Stimulated activated CD4-positive, alpha-beta T cell treated with anti-CD3 and anti-CD28 coated beads, Interleukin-1b, Interleukin-23, amount 100 ng/mL, for 1 hour (primary cell): ENCODE measurements around the gene EXOSC7.
"Not testable (repeated sequence)": the region's sequence is repeated elsewhere in the genome, so short reads cannot be mapped to it uniquely, and the experiment has no call there.

Experiments
- DNase-seq, 2 donors: peaks; one replicate each; pipeline ENCODE4 v3.0.0-alpha.2; 2020; ENCODE audit warnings: low read depth in 2 of 2

Gene EXOSC7

DNA sequence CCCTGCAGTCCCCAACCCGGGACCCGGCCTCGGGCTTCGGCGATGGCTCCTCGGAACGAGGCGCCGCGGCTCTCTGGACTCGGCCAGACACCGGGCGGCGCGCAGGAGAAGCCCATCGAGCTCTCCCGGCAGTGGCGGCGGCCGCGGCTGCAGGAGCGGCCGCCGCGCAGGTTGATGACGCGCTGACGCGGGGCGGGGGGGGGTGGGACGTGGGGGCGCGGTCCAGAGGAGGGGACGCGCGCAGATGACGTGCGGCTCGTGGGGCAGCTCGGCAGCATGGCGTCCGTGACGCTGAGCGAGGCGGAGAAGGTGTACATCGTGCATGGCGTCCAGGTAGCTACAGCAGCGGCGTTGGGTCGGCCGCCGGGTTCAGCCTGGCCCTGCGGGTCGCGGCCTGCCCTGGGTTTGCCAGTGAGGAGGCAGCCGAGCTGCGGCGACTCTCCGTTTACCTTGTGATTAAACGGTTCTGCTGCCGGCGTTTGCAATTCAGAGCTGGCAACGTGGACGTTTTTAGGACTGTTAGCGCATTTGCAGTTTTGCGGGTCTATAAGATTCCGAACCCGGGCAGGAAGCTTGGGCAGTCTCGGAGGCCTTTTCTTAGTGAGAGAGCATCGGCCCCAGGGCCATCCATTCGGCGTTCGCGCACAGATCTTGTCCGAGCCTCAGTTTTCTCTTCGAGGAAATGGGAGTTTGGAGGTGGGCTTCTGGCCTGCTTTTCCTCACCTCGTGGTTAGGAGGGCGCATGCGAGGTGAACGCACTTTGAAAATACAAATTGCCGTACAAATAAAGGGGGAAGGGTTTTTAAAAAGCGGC is at the start of gene EXOSC7, which contains the start of gene ZDHHC3:
Gene EXOSC7, plus strand, starts transcription at position 243 of the 814 bp plus-strand sequence. Its CDS starts 34 bp downstream, at position 277.
Gene ZDHHC3, minus strand, starts transcription at position 173 of the 814 bp plus-strand sequence. CDS start 16,738 bp downstream, outside the sequence.
- DNase-seq = peak; percentile 70 to 75

GRCh38 chr3:44926921-44927320 is 49.1 kb upstream of the EXOSC7 start:
- no peak for DNase-seq

- no peak for DNase-seq
Measured at GRCh38 chr3:44927371-44927770, 48.7 kb upstream of the EXOSC7 start.

DNA sequence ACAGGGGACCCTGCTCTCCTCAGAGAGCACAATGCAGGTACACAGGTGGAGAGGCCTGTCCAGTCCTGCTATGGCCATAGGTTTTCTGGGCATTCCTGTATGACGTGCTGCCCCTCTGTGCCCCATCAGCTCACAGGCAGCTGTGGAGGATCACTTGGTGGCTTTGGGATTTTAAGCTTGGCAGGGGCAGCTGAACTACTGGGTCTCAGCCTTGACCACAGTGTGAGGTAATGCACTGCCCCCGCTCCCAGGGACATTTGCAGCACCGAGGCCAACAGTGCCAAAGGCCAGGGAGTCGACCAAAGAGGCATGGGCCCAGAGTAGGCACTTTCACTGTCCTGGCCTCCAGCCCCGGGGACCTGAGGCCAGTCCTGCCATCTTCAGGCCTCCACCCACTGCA is 46.3 kb upstream of the EXOSC7 start:
- no peak for DNase-seq

DNA sequence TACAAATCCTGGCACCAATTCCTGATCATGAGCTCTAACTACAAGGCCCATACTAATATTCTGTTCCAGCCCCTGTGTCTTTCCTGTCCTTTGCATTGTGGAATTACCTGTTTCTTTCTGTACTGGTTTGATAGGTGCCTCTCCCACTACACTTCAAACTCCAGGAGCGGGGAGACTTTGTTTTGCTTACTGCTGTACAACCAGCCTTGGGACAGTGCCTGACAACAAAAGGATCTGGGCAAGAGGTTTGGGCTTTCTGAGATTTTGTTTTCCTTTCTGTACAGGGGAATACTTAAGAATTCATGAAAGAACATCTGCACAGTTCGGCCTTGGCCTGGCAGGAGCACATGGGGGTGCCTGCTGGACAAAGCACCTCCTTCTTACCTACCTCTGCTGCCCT is 45.1 kb upstream of the EXOSC7 start:
- no peak for DNase-seq

GRCh38 chr3:44931791-44932190 is 44.3 kb upstream of the EXOSC7 start:
- no peak for DNase-seq

DNA sequence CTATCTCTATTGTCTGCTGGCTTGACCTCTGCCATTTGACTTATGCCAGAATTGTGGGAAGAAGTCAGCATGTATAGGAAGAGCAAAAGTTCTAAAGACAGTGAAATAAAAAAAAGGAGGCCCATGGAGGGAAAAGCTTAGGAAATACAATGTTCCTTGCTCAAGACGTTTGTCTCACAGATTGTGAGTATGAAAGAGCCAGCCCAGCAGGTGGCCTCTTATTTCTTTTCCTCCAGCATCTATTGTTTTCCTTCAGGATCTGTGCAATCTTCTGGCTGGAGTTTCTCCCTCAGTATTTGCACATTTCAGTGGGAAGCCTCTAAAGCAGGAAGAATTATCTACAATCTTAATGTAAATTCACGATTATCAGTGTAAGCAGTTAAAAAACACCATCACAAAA is 43.8 kb upstream of the EXOSC7 start:
- no peak for DNase-seq

GRCh38 chr3:44932986-44933944 is 42.8 kb upstream of the EXOSC7 start:
- no peak for DNase-seq

DNA sequence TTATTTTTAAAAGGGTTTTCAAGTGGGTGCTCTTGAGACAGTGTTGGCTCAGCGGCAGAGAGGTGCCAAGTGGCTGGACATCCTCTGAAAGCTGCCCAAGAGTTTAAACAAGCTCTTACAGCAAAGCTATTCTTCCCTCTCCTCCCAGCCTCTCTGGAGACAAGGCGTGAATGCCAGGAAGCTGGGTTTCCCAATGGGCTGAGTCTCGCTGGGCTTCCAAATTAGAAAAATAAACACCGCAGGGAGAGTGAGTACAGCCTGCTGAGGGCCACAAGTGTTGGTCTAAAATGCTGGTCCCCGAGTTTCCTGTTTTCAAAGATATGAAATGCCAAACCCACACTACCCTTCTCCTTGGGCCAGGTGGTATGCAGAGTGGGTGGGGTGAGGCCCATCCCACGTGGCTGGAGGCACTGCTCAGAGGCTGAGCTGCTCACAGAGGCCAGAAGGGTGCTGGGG is 36.4 kb upstream of the EXOSC7 start:
- DNase-seq = no peak

DNA sequence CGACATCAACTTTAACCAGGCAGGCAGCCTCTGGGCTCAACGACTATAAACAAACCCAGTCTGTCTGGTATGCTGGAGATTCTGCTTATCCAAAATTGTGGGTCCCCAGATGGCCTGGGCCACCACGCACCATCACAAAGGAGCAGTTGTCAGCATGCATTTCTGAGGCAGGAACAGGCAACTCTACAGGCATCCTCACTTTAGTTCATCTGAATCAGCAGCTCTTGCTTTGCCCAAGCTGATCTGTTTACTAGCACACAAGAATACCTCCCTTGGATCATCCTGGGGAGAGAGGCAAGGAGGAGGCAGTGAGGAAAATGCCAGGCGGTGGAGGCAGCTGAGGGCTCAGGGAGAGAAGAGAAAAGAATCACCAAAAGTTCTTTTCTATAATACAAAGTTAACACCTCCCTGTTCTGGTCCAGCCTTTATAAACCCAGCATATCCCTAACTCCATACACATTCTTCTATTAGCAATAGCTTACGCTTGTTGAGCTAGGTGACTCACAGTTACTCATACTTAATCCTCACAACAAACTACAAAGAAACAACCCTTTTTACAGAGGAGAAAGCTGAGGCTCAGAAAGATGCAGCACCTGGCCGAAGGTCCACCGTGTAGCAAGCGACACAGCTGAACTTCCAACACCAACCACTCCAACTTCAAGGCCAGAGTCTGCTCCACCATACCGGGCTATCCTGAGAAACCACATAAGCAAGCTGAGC is 33.7 kb upstream of the EXOSC7 start:
- no peak for DNase-seq

DNA sequence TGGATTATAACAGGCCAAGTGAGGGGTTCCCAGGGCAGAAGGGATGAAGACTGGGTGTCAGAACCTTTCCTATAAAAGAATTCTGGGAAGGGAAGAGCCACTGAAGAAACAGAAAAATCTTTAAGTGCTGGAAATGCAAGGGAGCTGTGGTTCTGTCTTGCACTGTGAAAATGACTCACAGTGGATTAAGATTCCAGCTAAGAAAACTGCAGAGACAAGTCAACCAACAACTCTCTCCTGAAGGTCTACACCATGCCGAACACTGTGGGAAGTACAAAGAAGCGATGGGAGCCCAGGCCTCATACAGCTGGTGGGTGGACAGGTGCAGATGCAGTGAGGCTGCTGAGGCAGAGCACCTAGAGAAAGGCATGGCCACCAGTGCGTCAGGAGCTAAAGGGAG is 27.8 kb upstream of the EXOSC7 start:
- no peak for DNase-seq

- DNase-seq = not testable (repeated sequence)
Measured at GRCh38 chr3:44949770-44950169, 26.3 kb upstream of the EXOSC7 start.

GRCh38 chr3:44950275-44950734 is 25.7 kb upstream of the EXOSC7 start:
- DNase-seq = no peak

- DNase-seq = no peak
Measured at GRCh38 chr3:44952689-44953088, 23.4 kb upstream of the EXOSC7 start.

DNA sequence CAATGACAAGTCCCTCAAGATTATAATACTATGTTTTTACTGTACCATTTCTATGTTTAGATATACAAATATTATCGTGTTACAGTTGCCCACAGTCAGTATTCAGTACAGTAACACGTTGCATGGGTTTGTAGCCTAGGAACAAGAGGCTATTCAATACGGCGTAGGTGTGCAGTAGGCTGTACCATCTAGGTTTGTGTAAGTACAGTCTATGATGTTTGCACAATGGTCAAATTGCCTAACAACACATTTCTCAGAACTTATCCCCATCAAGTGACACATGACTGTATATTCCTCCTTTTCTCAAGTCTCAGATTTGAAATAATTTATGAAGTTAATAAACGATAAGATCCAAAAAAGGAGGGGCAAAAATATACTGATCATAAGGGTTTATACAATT is 21.7 kb upstream of the EXOSC7 start:
- DNase-seq = no peak

DNA sequence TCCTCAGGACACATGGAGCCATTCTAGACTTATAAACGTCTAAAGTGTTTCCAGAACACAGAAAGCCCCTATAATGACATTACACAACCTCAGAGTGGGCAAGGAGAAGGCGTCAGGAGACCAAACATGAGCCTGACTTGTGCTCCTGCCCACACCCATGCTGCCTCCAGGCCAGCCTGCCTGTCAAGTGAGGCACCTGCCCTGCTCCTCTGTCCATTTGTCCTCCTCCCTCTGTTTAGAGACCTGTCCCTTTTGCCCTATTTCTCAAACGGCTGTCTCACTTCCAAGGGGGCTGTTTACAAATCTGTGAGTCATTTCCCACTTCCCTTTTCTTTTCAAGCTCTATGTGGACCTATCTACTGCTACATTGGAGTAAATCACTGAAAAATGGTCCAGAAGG is 21.1 kb upstream of the EXOSC7 start:
- no peak for DNase-seq

- DNase-seq = no peak
Measured at GRCh38 chr3:44955917-44956316, 20.1 kb upstream of the EXOSC7 start.

- DNase-seq = no peak
Measured at GRCh38 chr3:44957986-44958385, 18.1 kb upstream of the EXOSC7 start.

DNA sequence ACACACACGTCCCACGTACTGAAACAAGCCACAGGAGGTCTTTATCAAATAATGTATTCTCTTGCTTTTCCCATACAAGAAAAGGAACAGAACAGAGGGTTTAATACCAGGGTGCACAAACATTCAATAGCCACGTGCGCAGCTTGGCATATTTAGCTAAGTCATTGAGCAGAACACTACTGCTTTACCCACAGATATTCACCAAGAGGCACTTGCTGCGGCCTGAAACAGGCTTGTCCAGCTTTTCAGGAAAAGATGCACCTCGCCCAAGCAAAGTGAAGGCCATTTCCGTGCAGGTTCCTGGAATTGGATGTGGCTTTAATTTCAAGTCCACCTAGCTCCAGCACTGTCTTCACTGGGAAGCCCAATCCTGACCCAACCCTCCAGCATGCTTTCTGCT is 17.7 kb upstream of the EXOSC7 start:
- no peak for DNase-seq

DNA sequence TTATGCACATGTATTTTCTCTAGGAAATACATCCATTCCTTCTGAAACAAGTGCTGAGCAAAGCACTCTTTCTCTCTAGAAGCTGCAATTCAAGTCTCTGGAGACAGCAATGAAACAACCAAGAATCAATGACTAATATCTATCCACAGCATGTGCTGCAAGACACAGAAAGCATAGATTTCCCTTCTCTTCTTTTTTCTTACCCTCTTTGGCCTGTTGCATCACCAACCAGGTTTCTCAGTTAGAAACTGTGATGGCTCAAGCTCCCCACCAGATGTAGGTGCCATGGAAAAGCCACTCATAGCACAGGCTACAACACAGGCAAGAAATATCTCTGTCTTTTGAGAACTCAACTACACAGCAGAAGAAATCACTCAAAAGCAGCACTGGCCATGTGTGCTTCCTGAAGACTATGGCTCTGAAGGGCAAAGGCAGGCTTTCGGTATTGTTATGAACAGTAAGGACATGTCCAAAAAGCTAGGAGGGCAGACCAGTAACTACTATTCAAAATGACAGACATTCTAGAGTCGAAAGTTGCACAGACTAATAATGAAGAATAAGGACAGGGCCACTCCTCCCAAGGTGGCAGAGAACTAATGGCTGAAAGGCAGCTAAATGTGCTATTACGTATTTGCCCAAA is 15.5 kb upstream of the EXOSC7 start:
- no peak for DNase-seq

GRCh38 chr3:44961888-44962287 is 14.2 kb upstream of the EXOSC7 start:
- DNase-seq = no peak
